DOHH2 (cell line): ENCODE results near the gene ABCD2.

Source experiments
- H3F3A ChIP-seq: fragments of 200-600 bp; sonication (generic), shearing (Covaris generic); 2 replicates; pipeline ENCODE4 v1.6.0; 2016; ENCODE audit warnings: antibody characterized with exemption, mild to moderate bottlenecking; ENCODE audit not compliant: control insufficient read depth, insufficient read depth
- H3K27ac ChIP-seq: fragments of 200-600 bp; sonication (generic); 2 replicates; pipeline ENCODE4 v1.5.1; 2014; ENCODE audit warnings: low read depth, mild to moderate bottlenecking, low read length, moderate library complexity
- H3K27me3 ChIP-seq: fragments of 200-600 bp; sonication (generic); 2 replicates; pipeline ENCODE4 v1.6.1; 2014; ENCODE audit warnings: mild to moderate bottlenecking, low read length, mixed read lengths; ENCODE audit not compliant: control insufficient read depth
- H3K36me3 ChIP-seq: fragments of 200-600 bp; sonication (generic); 2 replicates; pipeline ENCODE4 v1.6.1; 2014; ENCODE audit warnings: mild to moderate bottlenecking, low read length, moderate library complexity, mixed read lengths; ENCODE audit not compliant: control insufficient read depth
- H3K4me1 ChIP-seq: fragments of 200-600 bp; sonication (generic); 2 replicates; pipeline ENCODE4 v1.6.1; 2014; ENCODE audit warnings: mild to moderate bottlenecking, low read length, mixed read lengths; ENCODE audit not compliant: control insufficient read depth
- H3K4me2 ChIP-seq: fragments of 200-600 bp; sonication (generic); 2 replicates; pipeline ENCODE4 v1.6.0; 2014; ENCODE audit warnings: mild to moderate bottlenecking, low read length, moderate library complexity
- H3K4me3 ChIP-seq: fragments of 200-600 bp; sonication (generic); 2 replicates; pipeline ENCODE4 v1.5.1; 2014; ENCODE audit warnings: mild to moderate bottlenecking, low read length, mixed read lengths
- H3K79me2 ChIP-seq: fragments of 200-600 bp; sonication (generic); 2 replicates; pipeline ENCODE4 v1.6.1; 2014; ENCODE audit warnings: mild to moderate bottlenecking, low read length, mixed read lengths; ENCODE audit not compliant: control insufficient read depth
- H3K9me2 ChIP-seq: fragments of 200-600 bp; sonication (generic); replicated peaks from 2 replicates; pipeline ENCODE4 v1.6.1; 2014; ENCODE audit warnings: mild to moderate bottlenecking, low read length, mixed read lengths; ENCODE audit not compliant: control insufficient read depth
- H3K9me3 ChIP-seq: fragments of 200-600 bp; sonication (generic); 2 replicates; pipeline ENCODE4 v1.6.1; 2014; ENCODE audit warnings: antibody characterized with exemption, low read length, mixed read lengths; ENCODE audit not compliant: control insufficient read depth, insufficient read depth
- H4K20me1 ChIP-seq: fragments of 200-600 bp; sonication (generic); 2 replicates; pipeline ENCODE4 v1.6.0; 2014; ENCODE audit warnings: low read depth, mild to moderate bottlenecking, antibody characterized with exemption, low read length, moderate library complexity; ENCODE audit not compliant: control insufficient read depth, insufficient read depth
- EZH2phosphoT487 ChIP-seq: fragments of 200-600 bp; sonication (generic); IDR thresholded peaks from 2 replicates; pipeline ENCODE4 v1.6.1; 2017; ENCODE audit warnings: borderline replicate concordance, mild to moderate bottlenecking, antibody characterized with exemption, low read length, moderate library complexity, mixed read lengths
- TF ChIP-seq, protein P1 (sequence below): fragments of 200-600 bp; sonication (generic); IDR thresholded peaks from one replicate; pipeline ENCODE4 v1.5.1; 2014; ENCODE audit warnings: antibody characterized with exemption, mild to moderate bottlenecking, low read depth, low read length; ENCODE audit not compliant: poor library complexity, severe bottlenecking

Gene ABCD2

DNA sequence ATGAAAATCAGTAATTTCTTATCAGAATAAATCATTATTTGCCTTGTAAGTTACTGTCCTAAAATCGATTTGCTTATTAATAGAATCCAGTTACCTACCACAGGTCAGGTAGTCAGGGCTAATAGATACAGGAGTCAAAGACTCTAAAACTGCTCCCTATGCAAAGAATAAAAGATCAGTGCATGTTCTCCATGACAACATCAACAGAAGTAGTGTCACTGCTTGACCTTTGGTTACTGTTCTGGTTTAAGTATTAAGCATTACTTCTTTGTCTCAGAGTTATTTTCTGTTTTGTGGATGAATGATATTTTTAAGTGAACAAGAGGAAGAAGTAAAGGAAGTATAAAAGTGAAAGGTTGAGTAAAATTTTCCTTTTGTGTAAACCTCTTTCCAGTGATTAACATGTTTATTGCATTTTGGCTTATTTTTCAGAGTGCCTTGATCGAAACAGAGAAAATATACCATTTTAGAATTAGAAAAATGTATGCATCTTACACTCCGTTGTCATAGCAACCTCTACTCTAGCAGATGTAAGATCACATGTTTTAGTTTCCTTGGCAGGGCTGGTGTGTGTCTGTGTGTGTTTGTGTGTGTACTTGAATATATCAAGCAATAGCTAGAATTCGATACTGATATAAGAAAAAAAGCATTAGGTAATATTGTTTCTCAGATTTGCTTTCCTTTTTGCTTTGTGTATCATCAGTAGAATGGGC, 44.7 kb downstream of the ABCD2 start:
- H3K9me2 ChIP-seq = no peaks in the 10 kb centered on the region
- H3K27ac ChIP-seq = no peak overlapping the region
- H3K4me3 ChIP-seq = no peak overlapping the region
- TF ChIP-seq, protein P1, sequence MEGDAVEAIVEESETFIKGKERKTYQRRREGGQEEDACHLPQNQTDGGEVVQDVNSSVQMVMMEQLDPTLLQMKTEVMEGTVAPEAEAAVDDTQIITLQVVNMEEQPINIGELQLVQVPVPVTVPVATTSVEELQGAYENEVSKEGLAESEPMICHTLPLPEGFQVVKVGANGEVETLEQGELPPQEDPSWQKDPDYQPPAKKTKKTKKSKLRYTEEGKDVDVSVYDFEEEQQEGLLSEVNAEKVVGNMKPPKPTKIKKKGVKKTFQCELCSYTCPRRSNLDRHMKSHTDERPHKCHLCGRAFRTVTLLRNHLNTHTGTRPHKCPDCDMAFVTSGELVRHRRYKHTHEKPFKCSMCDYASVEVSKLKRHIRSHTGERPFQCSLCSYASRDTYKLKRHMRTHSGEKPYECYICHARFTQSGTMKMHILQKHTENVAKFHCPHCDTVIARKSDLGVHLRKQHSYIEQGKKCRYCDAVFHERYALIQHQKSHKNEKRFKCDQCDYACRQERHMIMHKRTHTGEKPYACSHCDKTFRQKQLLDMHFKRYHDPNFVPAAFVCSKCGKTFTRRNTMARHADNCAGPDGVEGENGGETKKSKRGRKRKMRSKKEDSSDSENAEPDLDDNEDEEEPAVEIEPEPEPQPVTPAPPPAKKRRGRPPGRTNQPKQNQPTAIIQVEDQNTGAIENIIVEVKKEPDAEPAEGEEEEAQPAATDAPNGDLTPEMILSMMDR = no peak
- no peak for TF ChIP-seq EZH2phosphoT487
- no peaks in the 10 kb centered on the region for H3K4me1 ChIP-seq
- H3K9me3 ChIP-seq = no peaks in the 10 kb centered on the region
- no peaks in the 10 kb centered on the region for H3K36me3 ChIP-seq
- H3K79me2 ChIP-seq = no peaks in the 10 kb centered on the region
- no peaks in the 10 kb centered on the region for H3K27me3 ChIP-seq
- H3F3A ChIP-seq = no peaks in the 10 kb centered on the region
- H4K20me1 ChIP-seq = no peaks in the 10 kb centered on the region
- H3K4me2 ChIP-seq = no peak overlapping the region

DNA sequence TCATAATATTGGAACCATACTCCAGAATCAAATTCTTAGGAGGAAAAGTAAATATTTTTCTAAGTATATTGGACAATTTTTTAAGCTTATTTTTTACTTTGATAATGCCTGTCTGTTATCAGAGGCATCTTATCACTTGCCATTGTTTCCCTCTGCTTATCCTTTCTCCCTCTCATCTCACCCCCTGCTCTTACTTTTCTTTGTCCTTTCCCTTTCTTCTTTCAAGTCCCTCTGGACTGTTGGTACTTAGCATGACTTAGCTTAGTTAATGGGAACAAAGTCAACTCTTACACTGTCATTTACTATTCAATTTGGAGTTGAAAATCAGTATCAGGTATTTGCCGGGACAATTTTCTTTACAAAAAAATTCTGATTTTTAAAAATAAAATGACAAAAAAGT, 45.2 kb downstream of the ABCD2 start:
- Histone ChIP-seq H3K9me3 (no peaks in the 10 kb centered on the region), H3K36me3 (no peaks in the 10 kb centered on the region), H3K4me2 (no peak overlapping the region), H3F3A (no peaks in the 10 kb centered on the region), H3K4me3 (no peak overlapping the region), H3K27me3 (no peaks in the 10 kb centered on the region), H3K27ac (no peak overlapping the region), H3K9me2 (no peaks in the 10 kb centered on the region), H3K4me1 (no peaks in the 10 kb centered on the region), H3K79me2 (no peaks in the 10 kb centered on the region), H4K20me1 (no peaks in the 10 kb centered on the region)
- TF ChIP-seq, protein P1 = no peak
- no peak for TF ChIP-seq EZH2phosphoT487

DNA sequence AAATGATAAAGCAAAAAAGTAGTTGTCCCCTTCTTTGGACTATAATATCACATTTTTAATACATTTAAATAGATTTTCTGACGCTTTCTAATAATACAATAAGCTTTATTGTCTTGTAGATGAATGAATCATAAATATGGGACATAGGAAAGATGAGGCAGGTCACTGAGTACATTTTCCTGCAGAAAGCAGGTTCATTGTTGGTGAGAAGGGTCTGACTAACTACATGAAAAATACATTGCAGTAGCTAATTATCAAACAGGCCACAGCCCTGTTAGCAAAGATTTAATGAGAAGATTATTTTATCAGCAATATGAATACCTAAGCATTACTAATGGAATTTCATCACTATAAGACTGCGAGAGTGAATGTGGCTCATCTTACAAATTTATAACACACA, 45.6 kb downstream of the ABCD2 start:
- H3F3A ChIP-seq = no peaks in the 10 kb centered on the region
- no peaks in the 10 kb centered on the region for H3K9me2 ChIP-seq
- H3K79me2 ChIP-seq = no peaks in the 10 kb centered on the region
- no peaks in the 10 kb centered on the region for H3K27me3 ChIP-seq
- H3K4me3 ChIP-seq = no peak overlapping the region
- H3K4me2 ChIP-seq = no peak overlapping the region
- H3K4me1 ChIP-seq = no peaks in the 10 kb centered on the region
- no peak overlapping the region for H3K27ac ChIP-seq
- no peaks in the 10 kb centered on the region for H3K36me3 ChIP-seq
- H3K9me3 ChIP-seq = no peaks in the 10 kb centered on the region
- TF ChIP-seq, protein P1 = no peak
- no peak for TF ChIP-seq EZH2phosphoT487
- H4K20me1 ChIP-seq = no peaks in the 10 kb centered on the region
